Stomach (tissue), 9 donors: ENCODE measurements around the gene CRIP2. TPM values are rescaled to one million over a fixed set of nuclear protein-coding genes. Genes with fewer than 3 reads are reported as not detected.
A peak's percentile ranks its signal among the peaks of the same experiment; 100 is the strongest.

Experiments used
- DNase-seq, 2 donors: peaks; one replicate each; pipeline versions ENCODE4 v3.0.0 to v3.0.0-alpha.2; 2013 to 2019
- H3K27ac ChIP-seq, 5 donors: fragments of 200-600 bp in 4 of 5; sonication (generic) in 4 of 5; one replicate each; pipeline ENCODE4 v1.5.1; 2013 to 2019; ENCODE audit warnings: mild to moderate bottlenecking in 1 of 5, moderate library complexity in 1 of 5
- H3K27me3 ChIP-seq, 3 donors: fragments of 200-600 bp; sonication (generic); one replicate each; pipeline ENCODE4 v1.5.1; 2017 to 2019; ENCODE audit warnings: mixed run types in 1 of 3
- H3K36me3 ChIP-seq, 4 donors: fragments of 200-600 bp; sonication (generic); 1 replicate in 3 of 4; 2 replicates in 1 of 4; pipeline ENCODE4 v1.5.1; 2016 to 2019
- H3K4me1 ChIP-seq, 4 donors: fragments of 200-600 bp; sonication (generic); one replicate each; pipeline ENCODE4 v1.5.1; 2016 to 2019
- H3K4me3 ChIP-seq, 4 donors: fragments of 200-600 bp; sonication (generic) in 3 of 4; one replicate each; pipeline ENCODE4 v1.5.1; 2016 to 2019; ENCODE audit warnings: mild to moderate bottlenecking in 1 of 4
- H3K9me3 ChIP-seq, 4 donors: fragments of 200-600 bp; sonication (generic); one replicate each; pipeline ENCODE4 v1.5.1; 2016 to 2019
- CTCF ChIP-seq, 7 experiments: fragments of 450-650 bp in 4 of 7; fragments of 200-600 bp in 3 of 7; sonication (generic) in 3 of 7; IDR thresholded peaks; one replicate each; pipeline ENCODE4 v1.5.1; 2016 to 2019; ENCODE audit warnings: antibody characterized with exemption in 7 of 7, control low read depth in 2 of 7, mild to moderate bottlenecking in 1 of 7
- EP300 ChIP-seq: sonication (generic); formaldehyde crosslinking; IDR thresholded peaks from one replicate; pipeline ENCODE4 v1.6.1; 2017; ENCODE audit warnings: antibody characterized with exemption
- POLR2A ChIP-seq, 4 donors: fragments of 450-650 bp; IDR thresholded peaks; one replicate each; pipeline ENCODE4 v1.6.1; 2016; ENCODE audit warnings: antibody characterized with exemption in 4 of 4, control low read depth in 2 of 4, mild to moderate bottlenecking in 1 of 4, moderate library complexity in 1 of 4
- POLR2AphosphoS5 ChIP-seq, 3 donors: sonication (generic); formaldehyde crosslinking; IDR thresholded peaks; one replicate each; pipeline ENCODE4 v1.6.1; 2016; ENCODE audit warnings: antibody characterized with exemption in 3 of 3
- WGBS, 5 donors: extraction: QIAGEN DNeasy Blood & Tissue Kit in 3 of 5; methylation state at CpG; one replicate each; pipeline versions ENCODE4 v1.1.5 to v1.1.7; 2013 to 2018; 5-methylcytosine and 5-hydroxymethylcytosine counted together
- intact Hi-C: fragments of 100-400 bp; cut with DNase I; formaldehyde crosslinking; loops from one replicate; pipeline ENCODE4 v1.15.1; 2023; ENCODE audit warnings: low total_unique reads
- polyA plus RNA-seq, 3 donors: library from polyadenylated mRNA; stranded (reverse); fragments of 200-250 nt; gene quantifications; one replicate each; pipeline ENCODE4 v1.2.3, GENCODE V29; 2013
- total RNA-seq, 5 donors: library from RNA; depleted of rRNA; stranded (reverse); fragments of >200 nt; gene quantifications; one replicate each; pipeline versions ENCODE4 v1.1.0 to v1.2.3, GENCODE V29; 2014 to 2016
- donor health status: healthy with polysubstance abuse.
- donor health status: Bipolar disorder and iron deficiency.
- donor health status: healthy.

The CRIP2 gene
- total and polyA plus RNA-seq, 8 donors: 36.0 to 135 (median 74.5) TPM

- Histone ChIP-seq H3K4me1 (peaks cover 15 to 53% (median 43%) of the 10 kb centered on the region in 4 donors), H3K4me3 (no peak overlapping the region), H3K36me3 (peaks cover 35 to 93% (median 84%) of the 10 kb centered on the region in 4 donors), H3K27ac (no peak overlapping the region), H3K9me3 (no peaks in the 10 kb centered on the region), H3K27me3 (no peaks in the 10 kb centered on the region)
- TF ChIP-seq POLR2AphosphoS5 (IDR thresholded peaks at IDR 0.05): no peak
- no peak for TF ChIP-seq CTCF (IDR thresholded peaks at IDR 0.05)
- TF ChIP-seq EP300: no peak
- TF ChIP-seq POLR2A (IDR thresholded peaks at IDR 0.05): no peak
- no peak for DNase-seq
- intact Hi-C loops: no loop called here
- 78 to 89% (median 85%) methylated on average over 27 to 53 of the region's 53 CpGs for WGBS, 5 donors
These were observed 7.9 kb upstream of the CRIP2 start for GRCh38 chr14:105466531-105467248.

- no peak for DNase-seq
- Histone ChIP-seq H3K27me3 (no peaks in the 10 kb centered on the region), H3K36me3 (peaks cover 35 to 86% (median 77%) of the 10 kb centered on the region in 4 donors), H3K4me3 (no peak overlapping the region), H3K4me1 (peaks cover 22 to 60% (median 50%) of the 10 kb centered on the region in 4 donors), H3K27ac (peak overlapping the region in 2 of 5 donors; percentile 61 to 90), H3K9me3 (no peaks in the 10 kb centered on the region)
- no peak for TF ChIP-seq EP300
- TF ChIP-seq POLR2AphosphoS5 (IDR thresholded peaks at IDR 0.05): no peak
- no peak for TF ChIP-seq POLR2A (IDR thresholded peaks at IDR 0.05)
- no peak for TF ChIP-seq CTCF (IDR thresholded peaks at IDR 0.05)
- 63 to 92% (median 74%) methylated on average over 6 to 20 of the region's 20 CpGs for WGBS, 5 donors
- intact Hi-C loops: no loop called here
These were observed 7.2 kb upstream of the CRIP2 start for GRCh38 chr14:105467249-105467941.

- WGBS, 5 donors: 72 to 80% (median 76%) methylated on average over 7 to 22 of the region's 22 CpGs
- intact Hi-C loops: no loop called here
- H3K4me1 ChIP-seq: peaks cover 29 to 66% (median 56%) of the 10 kb centered on the region in 4 donors
These were observed 6.6 kb upstream of the CRIP2 start for GRCh38 chr14:105467942-105468471.

More at GRCh38 chr14:105467942-105468471, 6.6 kb upstream of the CRIP2 start:
- H3K27ac ChIP-seq: peak overlapping the region in 4 of 5 donors; percentile 50 to 90 (median 64)
- peaks cover 0 to 1% (median 0%) of the 10 kb centered on the region in 3 donors for H3K27me3 ChIP-seq
- no peak for DNase-seq
- no peaks in the 10 kb centered on the region for H3K9me3 ChIP-seq
- TF ChIP-seq CTCF (IDR thresholded peaks at IDR 0.05): no peak
- TF ChIP-seq POLR2A (IDR thresholded peaks at IDR 0.05): no peak
- TF ChIP-seq EP300: no peak
- no peak for TF ChIP-seq POLR2AphosphoS5 (IDR thresholded peaks at IDR 0.05)
- peaks cover 32 to 80% (median 71%) of the 10 kb centered on the region in 4 donors for H3K36me3 ChIP-seq
- no peak overlapping the region for H3K4me3 ChIP-seq
